ENCODE results near the gene CAMK1G.

DNA sequence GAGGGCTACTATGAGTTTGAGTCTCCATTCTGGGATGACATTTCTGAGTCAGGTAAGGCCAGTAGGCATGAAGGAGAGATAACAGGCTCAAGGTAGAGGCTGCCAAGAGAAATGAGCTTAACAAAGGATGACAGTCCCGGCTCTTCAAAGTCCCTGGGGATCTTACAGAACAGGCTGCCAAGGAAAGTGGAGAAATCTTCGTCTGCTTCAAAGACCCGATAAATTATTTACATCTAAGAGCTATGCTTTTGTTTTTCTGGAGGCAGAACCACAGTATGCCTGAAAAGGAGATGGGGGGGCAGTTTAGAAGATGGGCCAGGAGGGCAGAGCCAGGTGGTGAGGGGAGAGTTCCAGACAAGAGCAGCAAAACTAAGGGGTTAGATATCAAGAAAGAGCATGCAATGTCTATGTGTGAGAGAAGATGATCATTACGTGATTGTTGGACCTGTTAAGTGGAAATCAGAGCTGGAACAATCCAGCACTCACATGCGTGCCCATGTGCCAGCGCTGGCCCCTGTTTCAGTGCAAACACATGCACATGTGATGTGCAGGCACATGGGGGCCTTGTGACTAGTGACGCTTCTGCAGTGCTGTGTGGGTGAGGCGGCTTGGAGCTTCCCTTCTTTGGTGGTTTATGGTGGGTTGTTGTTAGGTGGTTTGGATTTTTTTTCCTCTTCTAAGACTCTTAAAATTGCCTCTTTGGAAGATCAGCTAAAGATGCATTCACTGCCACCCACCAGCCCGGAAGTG lies 25.7 kb downstream of the CAMK1G start:
- TF ChIP-seq, protein P1, sequence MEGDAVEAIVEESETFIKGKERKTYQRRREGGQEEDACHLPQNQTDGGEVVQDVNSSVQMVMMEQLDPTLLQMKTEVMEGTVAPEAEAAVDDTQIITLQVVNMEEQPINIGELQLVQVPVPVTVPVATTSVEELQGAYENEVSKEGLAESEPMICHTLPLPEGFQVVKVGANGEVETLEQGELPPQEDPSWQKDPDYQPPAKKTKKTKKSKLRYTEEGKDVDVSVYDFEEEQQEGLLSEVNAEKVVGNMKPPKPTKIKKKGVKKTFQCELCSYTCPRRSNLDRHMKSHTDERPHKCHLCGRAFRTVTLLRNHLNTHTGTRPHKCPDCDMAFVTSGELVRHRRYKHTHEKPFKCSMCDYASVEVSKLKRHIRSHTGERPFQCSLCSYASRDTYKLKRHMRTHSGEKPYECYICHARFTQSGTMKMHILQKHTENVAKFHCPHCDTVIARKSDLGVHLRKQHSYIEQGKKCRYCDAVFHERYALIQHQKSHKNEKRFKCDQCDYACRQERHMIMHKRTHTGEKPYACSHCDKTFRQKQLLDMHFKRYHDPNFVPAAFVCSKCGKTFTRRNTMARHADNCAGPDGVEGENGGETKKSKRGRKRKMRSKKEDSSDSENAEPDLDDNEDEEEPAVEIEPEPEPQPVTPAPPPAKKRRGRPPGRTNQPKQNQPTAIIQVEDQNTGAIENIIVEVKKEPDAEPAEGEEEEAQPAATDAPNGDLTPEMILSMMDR (IDR thresholded peaks at IDR 0.05): no peak
- TF ChIP-seq POLR2A (IDR thresholded peaks at IDR 0.05): no peak

Data from heart left ventricle (tissue), 13 donors.